Measurements from ENCODE around the gene DDX42. TPM values are rescaled to one million over a fixed set of nuclear protein-coding genes. Genes with fewer than 3 reads are reported as not detected.
"Not testable (repeated sequence)": the region's sequence is repeated elsewhere in the genome, so short reads cannot be mapped to it uniquely, and the experiment has no call there.

Gene DDX42
- total RNA-seq, 1 donor from 2014 or later = 73.5 TPM

GRCh38 chr17:63840591-63841349 is 66.8 kb downstream of the DDX42 start:
- no peak for DNase-seq

GRCh38 chr17:63841350-63842172 is 67.6 kb downstream of the DDX42 start:
- DNase-seq = peak; percentile 58

- DNase-seq = no peak
These were observed 68.2 kb downstream of the DDX42 start for GRCh38 chr17:63842173-63842539.

GRCh38 chr17:63842540-63843386 is 68.8 kb downstream of the DDX42 start, which contains the start of gene SMARCD2:
Gene SMARCD2 (minus strand): TSS chr17:63842685. CDS start chr17:63842674, 11 bp downstream.
- peak; percentile 99 for DNase-seq

GRCh38 chr17:63843387-63843888 is 69.5 kb downstream of the DDX42 start:
- DNase-seq = not testable (repeated sequence)

GRCh38 chr17:63843910-63844677 is 70.1 kb downstream of the DDX42 start:
- DNase-seq = no peak

GRCh38 chr17:63845509-63845908 is 71.5 kb downstream of the DDX42 start:
- DNase-seq = no peak

- no peak for DNase-seq
These were observed 73.7 kb downstream of the DDX42 start for GRCh38 chr17:63847525-63848249.

GRCh38 chr17:63848834-63849689 is 75.1 kb downstream of the DDX42 start:
- peak; percentile 81 for DNase-seq

GRCh38 chr17:63850401-63850800 is 76.4 kb downstream of the DDX42 start:
- DNase-seq = no peak

- DNase-seq = no peak
These were observed 79.3 kb downstream of the DDX42 start for GRCh38 chr17:63853260-63853659.

- DNase-seq = no peak
These were observed 80.7 kb downstream of the DDX42 start for GRCh38 chr17:63854709-63855108.

- DNase-seq = no peak
These were observed 81.2 kb downstream of the DDX42 start for GRCh38 chr17:63855185-63855584.

- not testable (repeated sequence) for DNase-seq
These were observed 82.5 kb downstream of the DDX42 start for GRCh38 chr17:63856425-63856824.

GRCh38 chr17:63859257-63859656 is 85.3 kb downstream of the DDX42 start:
- no peak for DNase-seq

GRCh38 chr17:63866625-63867024 is 92.7 kb downstream of the DDX42 start:
- not testable (repeated sequence) for DNase-seq

All from occipital lobe (tissue), 2 donors.